Measurements from ENCODE around the gene TRAF7. TPM values are rescaled to one million over a fixed set of nuclear protein-coding genes. Genes with fewer than 3 reads are reported as not detected.

Gene TRAF7
- total RNA-seq, 1 donor from 2014 or later, result 190 TPM

DNA sequence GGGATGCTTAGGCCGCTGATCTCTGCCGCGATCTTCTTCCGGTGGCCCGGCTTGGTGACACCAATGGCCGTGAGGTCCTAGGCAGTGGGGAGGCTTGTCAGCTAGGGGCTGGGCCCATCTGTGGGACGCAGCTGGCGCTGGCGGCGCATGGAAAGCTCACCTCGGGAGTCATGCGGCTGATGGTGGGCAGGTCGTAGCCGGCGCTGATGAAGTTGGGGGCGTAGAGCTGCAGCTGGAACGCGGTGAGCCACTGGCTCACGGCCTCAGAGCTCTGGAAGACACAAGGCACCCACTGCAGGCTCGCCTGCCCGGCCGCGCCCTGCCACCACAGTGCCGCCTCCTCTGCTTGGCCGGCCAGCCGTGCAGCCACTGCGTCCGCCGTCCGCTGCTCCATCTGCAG is 28.1 kb downstream of the TRAF7 start:
- Mint-ChIP-seq H3K27ac (ENCODE audit: unreplicated experiment) (no peak overlapping the region), H3K27me3 (ENCODE audit: unreplicated experiment) (peaks cover 16% of the 10 kb centered on the region), H3K9me3 (ENCODE audit: unreplicated experiment) (no peaks in the 10 kb centered on the region), H3K4me3 (ENCODE audit: unreplicated experiment) (no peak overlapping the region), H3K4me1 (ENCODE audit: unreplicated experiment) (no peaks in the 10 kb centered on the region), H3K36me3 (ENCODE audit: low read depth, unreplicated experiment) (peaks cover 5% of the 10 kb centered on the region)
- DNase-seq (ENCODE audit: low spot score), result no peak
- TF ChIP-seq, protein P1, sequence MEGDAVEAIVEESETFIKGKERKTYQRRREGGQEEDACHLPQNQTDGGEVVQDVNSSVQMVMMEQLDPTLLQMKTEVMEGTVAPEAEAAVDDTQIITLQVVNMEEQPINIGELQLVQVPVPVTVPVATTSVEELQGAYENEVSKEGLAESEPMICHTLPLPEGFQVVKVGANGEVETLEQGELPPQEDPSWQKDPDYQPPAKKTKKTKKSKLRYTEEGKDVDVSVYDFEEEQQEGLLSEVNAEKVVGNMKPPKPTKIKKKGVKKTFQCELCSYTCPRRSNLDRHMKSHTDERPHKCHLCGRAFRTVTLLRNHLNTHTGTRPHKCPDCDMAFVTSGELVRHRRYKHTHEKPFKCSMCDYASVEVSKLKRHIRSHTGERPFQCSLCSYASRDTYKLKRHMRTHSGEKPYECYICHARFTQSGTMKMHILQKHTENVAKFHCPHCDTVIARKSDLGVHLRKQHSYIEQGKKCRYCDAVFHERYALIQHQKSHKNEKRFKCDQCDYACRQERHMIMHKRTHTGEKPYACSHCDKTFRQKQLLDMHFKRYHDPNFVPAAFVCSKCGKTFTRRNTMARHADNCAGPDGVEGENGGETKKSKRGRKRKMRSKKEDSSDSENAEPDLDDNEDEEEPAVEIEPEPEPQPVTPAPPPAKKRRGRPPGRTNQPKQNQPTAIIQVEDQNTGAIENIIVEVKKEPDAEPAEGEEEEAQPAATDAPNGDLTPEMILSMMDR (IDR thresholded peaks at IDR 0.05; ENCODE audit: unreplicated experiment), result no peak

DNA sequence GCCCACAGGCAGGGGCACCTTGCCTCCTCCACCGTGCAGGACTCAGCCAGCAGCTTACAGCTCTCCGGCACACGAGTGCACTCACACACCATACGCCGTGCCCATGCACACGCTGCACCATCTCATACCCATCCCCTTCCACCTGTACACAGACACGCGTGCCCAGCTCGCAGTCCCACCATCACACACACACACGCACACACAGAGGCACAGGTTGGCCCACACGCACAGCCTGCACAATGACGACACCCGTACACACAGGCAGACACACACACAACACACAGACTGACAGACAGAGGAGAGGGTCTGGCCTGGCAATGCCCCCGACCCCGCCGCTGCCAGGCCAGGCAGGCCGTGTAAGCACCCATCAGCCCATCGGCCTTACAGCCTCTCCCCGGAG is 28.8 kb downstream of the TRAF7 start:
- peaks cover 16% of the 10 kb centered on the region for H3K27me3 Mint-ChIP-seq (ENCODE audit: unreplicated experiment)
- H3K4me1 Mint-ChIP-seq (ENCODE audit: unreplicated experiment), result no peaks in the 10 kb centered on the region
- H3K36me3 Mint-ChIP-seq (ENCODE audit: low read depth, unreplicated experiment), result peaks cover 5% of the 10 kb centered on the region
- DNase-seq (ENCODE audit: low spot score), result no peak
- TF ChIP-seq, protein P1 (IDR thresholded peaks at IDR 0.05; ENCODE audit: unreplicated experiment), result no peak
- H3K27ac Mint-ChIP-seq (ENCODE audit: unreplicated experiment), result no peak overlapping the region
- H3K4me3 Mint-ChIP-seq (ENCODE audit: unreplicated experiment), result no peak overlapping the region
- H3K9me3 Mint-ChIP-seq (ENCODE audit: unreplicated experiment), result no peaks in the 10 kb centered on the region

GRCh38 chr16:2184962-2185361 is 29.4 kb downstream of the TRAF7 start:
- Mint-ChIP-seq H3K4me3 (ENCODE audit: unreplicated experiment) (no peak overlapping the region), H3K27ac (ENCODE audit: unreplicated experiment) (no peak overlapping the region)
- TF ChIP-seq, protein P1 (IDR thresholded peaks at IDR 0.05; ENCODE audit: unreplicated experiment), result no peak

GRCh38 chr16:2186064-2186463 is 30.5 kb downstream of the TRAF7 start:
- H3K27ac Mint-ChIP-seq (ENCODE audit: unreplicated experiment), result no peak overlapping the region

More at GRCh38 chr16:2184962-2185361, 29.4 kb downstream of the TRAF7 start:
- no peak for DNase-seq (ENCODE audit: low spot score)
- Mint-ChIP-seq H3K27me3 (ENCODE audit: unreplicated experiment) (peaks cover 17% of the 10 kb centered on the region), H3K4me1 (ENCODE audit: unreplicated experiment) (no peaks in the 10 kb centered on the region), H3K36me3 (ENCODE audit: low read depth, unreplicated experiment) (peaks cover 5% of the 10 kb centered on the region), H3K9me3 (ENCODE audit: unreplicated experiment) (no peaks in the 10 kb centered on the region)

GRCh38 chr16:2186505-2186904 is 30.9 kb downstream of the TRAF7 start:
- H3K27ac Mint-ChIP-seq (ENCODE audit: unreplicated experiment), result no peak overlapping the region
- H3K9me3 Mint-ChIP-seq (ENCODE audit: unreplicated experiment), result no peaks in the 10 kb centered on the region
- H3K4me3 Mint-ChIP-seq (ENCODE audit: unreplicated experiment), result no peak overlapping the region
- H3K27me3 Mint-ChIP-seq (ENCODE audit: unreplicated experiment), result peaks cover 19% of the 10 kb centered on the region
- H3K36me3 Mint-ChIP-seq (ENCODE audit: low read depth, unreplicated experiment), result peaks cover 5% of the 10 kb centered on the region
- TF ChIP-seq, protein P1 (IDR thresholded peaks at IDR 0.05; ENCODE audit: unreplicated experiment), result no peak
- no peak for DNase-seq (ENCODE audit: low spot score)
- H3K4me1 Mint-ChIP-seq (ENCODE audit: unreplicated experiment), result no peaks in the 10 kb centered on the region

More at GRCh38 chr16:2186064-2186463, 30.5 kb downstream of the TRAF7 start:
- Mint-ChIP-seq H3K27me3 (ENCODE audit: unreplicated experiment) (peaks cover 18% of the 10 kb centered on the region), H3K4me1 (ENCODE audit: unreplicated experiment) (no peaks in the 10 kb centered on the region), H3K9me3 (ENCODE audit: unreplicated experiment) (no peaks in the 10 kb centered on the region), H3K4me3 (ENCODE audit: unreplicated experiment) (no peak overlapping the region), H3K36me3 (ENCODE audit: low read depth, unreplicated experiment) (peaks cover 5% of the 10 kb centered on the region)
- DNase-seq (ENCODE audit: low spot score), result no peak
- TF ChIP-seq, protein P1 (IDR thresholded peaks at IDR 0.05; ENCODE audit: unreplicated experiment), result no peak

Measured in endothelial cell (in vitro differentiated cells).